Esophagus muscularis mucosa (tissue), 4 donors: Measurements from ENCODE around the gene PTPRN2. TPM values are rescaled to one million over a fixed set of nuclear protein-coding genes. Genes with fewer than 3 reads are reported as not detected.
"Not testable (repeated sequence)": the region's sequence is repeated elsewhere in the genome, so short reads cannot be mapped to it uniquely, and the experiment has no call there.

Source experiments
- DNase-seq: peaks from one replicate; pipeline ENCODE4 v3.0.0-alpha.2; 2017; ENCODE audit errors: extremely low spot score
- H3K27ac ChIP-seq, 4 donors: fragments of 200-600 bp; sonication (generic); replicated peaks in 1 of 4; 1 replicate in 3 of 4; 2 replicates in 1 of 4; pipeline ENCODE4 v1.5.1; 2016 to 2019; ENCODE audit warnings: mild to moderate bottlenecking in 1 of 4
- H3K27me3 ChIP-seq, 4 donors: fragments of 200-600 bp; sonication (generic); one replicate each; pipeline versions ENCODE4 v1.5.1 to v1.6.0; 2016 to 2019
- H3K36me3 ChIP-seq, 4 donors: fragments of 200-600 bp; sonication (generic); one replicate each; pipeline ENCODE4 v1.5.1; 2016 to 2019
- H3K4me1 ChIP-seq, 4 donors: fragments of 200-600 bp; sonication (generic); one replicate each; pipeline ENCODE4 v1.5.1; 2016 to 2019
- H3K4me3 ChIP-seq, 4 donors: fragments of 200-600 bp; sonication (generic); 1 replicate in 2 of 4; 2 replicates in 2 of 4; pipeline ENCODE4 v1.5.1; 2016 to 2019; ENCODE audit warnings: mild to moderate bottlenecking in 4 of 4, moderate library complexity in 1 of 4
- H3K9me3 ChIP-seq, 4 donors: fragments of 200-600 bp; sonication (generic); 1 replicate in 3 of 4; 2 replicates in 1 of 4; pipeline ENCODE4 v1.5.1; 2016 to 2019
- EP300 ChIP-seq: sonication (generic); formaldehyde crosslinking; IDR thresholded peaks from one replicate; pipeline ENCODE4 v1.6.1; 2017; ENCODE audit warnings: antibody characterized with exemption
- POLR2A ChIP-seq: fragments of 450-650 bp; IDR thresholded peaks from one replicate; pipeline ENCODE4 v1.6.1; 2017; ENCODE audit warnings: antibody characterized with exemption, moderate library complexity, mild to moderate bottlenecking, low read depth
- POLR2AphosphoS5 ChIP-seq, 2 donors: sonication (generic); formaldehyde crosslinking; IDR thresholded peaks; one replicate each; pipeline ENCODE4 v1.6.1; 2017; ENCODE audit warnings: antibody characterized with exemption in 2 of 2
- WGBS: methylation state at CpG from one replicate; pipeline ENCODE4 v1.1.5; 2018; 5-methylcytosine and 5-hydroxymethylcytosine counted together
- intact Hi-C: fragments of 100-400 bp; cut with DNase I; formaldehyde crosslinking; loops from one replicate; pipeline ENCODE4 v1.15.1; 2023
- total RNA-seq, 4 donors: library from RNA; depleted of rRNA; stranded (reverse); fragments of >200 nt; gene quantifications; one replicate each; pipeline versions ENCODE4 v1.1.0 to v1.2.1, GENCODE V29; 2016
- TF ChIP-seq, protein P1 (sequence below), 3 experiments: fragments of 200-600 bp in 2 of 3; fragments of 450-650 bp in 1 of 3; sonication (generic) in 2 of 3; IDR thresholded peaks; one replicate each; pipeline ENCODE4 v1.5.1; 2017 to 2019; ENCODE audit warnings: antibody characterized with exemption in 3 of 3, mild to moderate bottlenecking in 2 of 3, moderate library complexity in 1 of 3

The PTPRN2 gene
- total RNA-seq, 4 donors from 2014 or later = 2.1 to 3.1 (median 3.1) TPM

DNA sequence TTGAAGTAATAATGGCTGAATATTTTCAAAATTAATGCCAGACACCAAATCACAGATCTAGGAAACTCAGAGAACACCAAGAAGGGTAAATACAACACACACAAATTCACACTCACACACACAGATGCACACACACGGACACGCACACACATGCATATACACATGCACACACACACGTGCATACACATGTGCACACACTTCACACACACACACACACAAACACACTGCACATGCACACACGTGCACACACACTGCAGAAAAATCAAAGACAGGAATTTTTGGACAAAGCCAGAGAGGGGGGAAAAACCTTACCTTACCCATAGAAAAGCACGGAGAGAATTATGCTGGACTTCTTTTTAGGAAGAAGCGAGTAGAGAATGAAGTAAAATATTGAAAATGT lies 547.4 kb downstream of the PTPRN2 start:
- Histone ChIP-seq H3K36me3 (no peaks in the 10 kb centered on the region), H3K4me3 (no peak overlapping the region), H3K27me3 (no peaks in the 10 kb centered on the region), H3K4me1 (peaks cover 0 to 12% (median 8%) of the 10 kb centered on the region in 4 donors), H3K27ac (no peak overlapping the region), H3K9me3 (peaks cover 4 to 21% (median 14%) of the 10 kb centered on the region in 4 donors)
- WGBS = 92% methylated on average over 6 of the region's 6 CpGs
- DNase-seq = no peak
- intact Hi-C loops = no loop called here
- TF ChIP-seq POLR2AphosphoS5 (IDR thresholded peaks at IDR 0.05) = no peak
- TF ChIP-seq POLR2A = no peak
- TF ChIP-seq EP300 = no peak
- TF ChIP-seq, protein P1, sequence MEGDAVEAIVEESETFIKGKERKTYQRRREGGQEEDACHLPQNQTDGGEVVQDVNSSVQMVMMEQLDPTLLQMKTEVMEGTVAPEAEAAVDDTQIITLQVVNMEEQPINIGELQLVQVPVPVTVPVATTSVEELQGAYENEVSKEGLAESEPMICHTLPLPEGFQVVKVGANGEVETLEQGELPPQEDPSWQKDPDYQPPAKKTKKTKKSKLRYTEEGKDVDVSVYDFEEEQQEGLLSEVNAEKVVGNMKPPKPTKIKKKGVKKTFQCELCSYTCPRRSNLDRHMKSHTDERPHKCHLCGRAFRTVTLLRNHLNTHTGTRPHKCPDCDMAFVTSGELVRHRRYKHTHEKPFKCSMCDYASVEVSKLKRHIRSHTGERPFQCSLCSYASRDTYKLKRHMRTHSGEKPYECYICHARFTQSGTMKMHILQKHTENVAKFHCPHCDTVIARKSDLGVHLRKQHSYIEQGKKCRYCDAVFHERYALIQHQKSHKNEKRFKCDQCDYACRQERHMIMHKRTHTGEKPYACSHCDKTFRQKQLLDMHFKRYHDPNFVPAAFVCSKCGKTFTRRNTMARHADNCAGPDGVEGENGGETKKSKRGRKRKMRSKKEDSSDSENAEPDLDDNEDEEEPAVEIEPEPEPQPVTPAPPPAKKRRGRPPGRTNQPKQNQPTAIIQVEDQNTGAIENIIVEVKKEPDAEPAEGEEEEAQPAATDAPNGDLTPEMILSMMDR (IDR thresholded peaks at IDR 0.05) = no peak

DNA sequence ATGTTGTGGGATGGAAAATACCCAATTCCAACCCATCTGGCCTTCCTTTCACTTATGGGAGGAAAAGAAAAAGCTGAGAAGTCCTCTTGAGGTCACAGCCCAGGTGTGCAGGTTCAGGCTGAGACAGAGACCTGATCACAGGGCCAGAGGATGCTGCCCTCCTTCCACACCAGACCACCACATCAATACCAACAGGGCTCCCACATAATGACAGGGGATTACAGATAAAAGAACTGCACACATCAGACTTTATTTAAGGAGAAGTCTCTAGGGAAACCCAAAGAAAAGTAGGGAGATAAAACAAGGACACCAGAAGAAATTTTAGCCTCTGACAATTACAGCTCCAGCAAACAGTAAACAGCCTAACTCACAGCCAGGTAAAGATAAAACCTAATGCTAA lies 548.4 kb downstream of the PTPRN2 start:
- H3K4me1 ChIP-seq = peaks cover 0 to 12% (median 8%) of the 10 kb centered on the region in 4 donors
- H3K9me3 ChIP-seq = peaks cover 4 to 21% (median 14%) of the 10 kb centered on the region in 4 donors
- DNase-seq = no peak
- H3K36me3 ChIP-seq = no peaks in the 10 kb centered on the region
- TF ChIP-seq POLR2A (no peak), EP300 (no peak), POLR2AphosphoS5 (IDR thresholded peaks at IDR 0.05) (no peak)
- TF ChIP-seq, protein P1 (IDR thresholded peaks at IDR 0.05) = no peak
- H3K27me3 ChIP-seq = no peaks in the 10 kb centered on the region
- no peak overlapping the region for H3K4me3 ChIP-seq
- intact Hi-C loops = no loop called here
- no peak overlapping the region for H3K27ac ChIP-seq

DNA sequence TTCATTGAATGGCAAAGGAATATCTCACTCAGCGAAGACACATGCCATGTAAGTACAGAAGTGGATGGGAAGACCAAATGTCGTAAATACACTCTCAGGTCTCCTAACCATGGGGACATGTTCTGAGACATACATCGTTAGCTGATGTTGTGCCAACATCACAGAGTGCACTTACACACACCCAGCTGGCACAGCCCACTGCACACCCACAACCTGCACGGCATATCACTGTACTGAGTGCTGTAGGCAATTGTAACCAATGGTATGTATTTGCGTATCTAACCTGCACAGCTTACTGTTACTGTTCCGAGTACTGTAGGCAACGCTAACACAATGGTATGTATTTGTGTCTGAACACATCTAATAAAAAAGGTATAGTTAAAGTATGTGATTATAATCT lies 550.4 kb downstream of the PTPRN2 start:
- Histone ChIP-seq H3K4me3 (no peak overlapping the region), H3K36me3 (no peaks in the 10 kb centered on the region), H3K27me3 (no peaks in the 10 kb centered on the region), H3K27ac (no peak overlapping the region), H3K9me3 (peaks cover 4 to 28% (median 16%) of the 10 kb centered on the region in 4 donors), H3K4me1 (no peaks in the 10 kb centered on the region)
- no peak for DNase-seq
- TF ChIP-seq EP300 (no peak), POLR2A (no peak), POLR2AphosphoS5 (IDR thresholded peaks at IDR 0.05) (no peak)
- TF ChIP-seq, protein P1 (IDR thresholded peaks at IDR 0.05) = no peak
- intact Hi-C loops = no loop called here
- WGBS = 95% methylated on average over 7 of the region's 7 CpGs

DNA sequence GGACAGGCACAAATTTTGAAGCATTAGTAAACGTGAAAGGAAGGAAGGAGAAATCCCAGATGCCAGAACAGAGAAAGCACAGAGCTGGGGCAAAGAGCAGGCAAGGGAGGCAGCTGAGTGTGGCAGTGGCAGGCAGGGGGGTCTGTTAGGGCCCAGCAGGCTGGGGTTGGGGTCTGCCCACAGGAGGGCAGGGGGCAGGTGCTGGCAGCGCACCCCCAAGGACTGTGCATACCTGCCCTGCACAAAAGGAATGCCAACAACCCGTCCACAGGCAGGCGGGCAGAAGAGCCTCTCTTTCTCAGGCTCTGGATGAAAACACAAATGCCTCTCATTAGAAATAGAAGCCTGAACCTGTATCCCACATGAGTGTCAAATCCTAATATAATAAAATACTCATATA lies 552.3 kb downstream of the PTPRN2 start:
- Histone ChIP-seq H3K9me3 (peaks cover 4 to 28% (median 16%) of the 10 kb centered on the region in 4 donors), H3K4me1 (no peaks in the 10 kb centered on the region), H3K27me3 (peaks cover 0 to 4% (median 0%) of the 10 kb centered on the region in 4 donors), H3K4me3 (no peak overlapping the region), H3K27ac (no peak overlapping the region), H3K36me3 (no peaks in the 10 kb centered on the region)
- TF ChIP-seq POLR2A (no peak), POLR2AphosphoS5 (IDR thresholded peaks at IDR 0.05) (no peak), EP300 (no peak)
- TF ChIP-seq, protein P1 (IDR thresholded peaks at IDR 0.05) = no peak
- 81% methylated on average over 4 of the region's 4 CpGs for WGBS
- DNase-seq = no peak
- intact Hi-C loops = no loop called here

DNA sequence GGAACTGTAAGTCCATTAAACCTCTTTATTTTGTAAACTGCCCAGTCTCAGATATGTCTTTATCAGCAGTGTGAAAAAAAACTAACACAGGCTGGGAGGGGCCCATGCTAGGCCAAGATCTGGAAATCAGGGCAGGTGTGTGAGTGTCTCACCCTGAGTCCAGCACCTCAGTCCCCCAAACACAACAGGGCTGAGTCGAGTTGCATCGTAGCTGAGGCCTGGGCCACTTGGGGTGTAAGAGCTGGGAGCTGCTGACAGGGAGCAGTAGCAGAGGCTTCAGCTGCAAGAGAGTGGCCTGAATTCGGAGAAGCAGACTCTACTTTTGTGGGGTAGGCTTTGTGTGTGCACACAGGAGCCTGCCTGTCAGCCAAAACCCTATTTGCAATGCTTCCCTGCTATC lies 553.1 kb downstream of the PTPRN2 start:
- no peaks in the 10 kb centered on the region for H3K36me3 ChIP-seq
- H3K27me3 ChIP-seq = peaks cover 0 to 4% (median 0%) of the 10 kb centered on the region in 4 donors
- H3K4me3 ChIP-seq = no peak overlapping the region
- peaks cover 4 to 23% (median 11%) of the 10 kb centered on the region in 4 donors for H3K9me3 ChIP-seq
- WGBS = 76% methylated on average over 3 of the region's 3 CpGs
- H3K27ac ChIP-seq = no peak overlapping the region
- intact Hi-C loops = no loop called here
- TF ChIP-seq EP300 (no peak), POLR2AphosphoS5 (IDR thresholded peaks at IDR 0.05) (no peak), POLR2A (no peak)
- TF ChIP-seq, protein P1 (IDR thresholded peaks at IDR 0.05) = no peak
- no peaks in the 10 kb centered on the region for H3K4me1 ChIP-seq
- DNase-seq = no peak

DNA sequence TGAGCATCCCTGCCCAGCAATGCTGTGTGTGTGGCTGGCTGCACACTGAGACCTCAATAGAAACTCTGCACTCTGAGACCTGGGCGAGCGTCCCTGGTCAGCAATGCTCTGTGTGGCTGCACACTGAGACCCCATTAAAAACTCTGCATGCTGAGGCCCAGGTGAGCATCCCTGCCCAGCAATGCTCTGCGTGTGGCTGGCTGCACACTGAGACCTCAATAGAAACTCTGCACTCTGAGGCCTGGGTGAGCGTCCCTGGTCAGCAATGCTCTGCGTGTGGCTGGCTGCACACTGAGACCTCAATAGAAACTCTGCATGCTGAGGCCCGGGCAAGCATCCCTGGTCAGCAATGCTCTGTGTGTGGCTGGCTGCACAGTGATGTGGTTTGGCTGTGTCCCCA lies 553.7 kb downstream of the PTPRN2 start:
- H3K27me3 ChIP-seq, DNase-seq, intact Hi-C loops, H3K27ac ChIP-seq, H3K36me3 ChIP-seq, H3K4me1 ChIP-seq, H3K4me3 ChIP-seq: not testable (repeated sequence)
- peaks cover 0 to 17% (median 5%) of the 10 kb centered on the region in 4 donors for H3K9me3 ChIP-seq
- WGBS = 87% methylated on average over 6 of the region's 6 CpGs
